Brain (organoid and tissue), 1 donor: ENCODE measurements around the gene LRRC55. TPM values are rescaled to one million over a fixed set of nuclear protein-coding genes. Genes with fewer than 3 reads are reported as not detected.

Experiments used
- polyA plus RNA-seq: library from polyadenylated mRNA; stranded (reverse); fragments of 350-450 nt; fragmentation: Illumina TruSeq; extraction: RNeasy Lipid Tissue Mini Kit (QIAGEN cat#74804); gene quantifications from one replicate; pipeline ENCODE4 v1.2.3, GENCODE V29; 2015; ENCODE audit warnings: low read depth, low replicate concordance; ENCODE audit not compliant: insufficient read depth

The LRRC55 gene
- polyA plus RNA-seq, 1 donor from 2014 or later: 0.97 TPM

Other genes with a start within 250 kb of the LRRC55 start
- gene OR5AK2, start 193.0 kb upstream of the LRRC55 start, polyA plus RNA-seq: not detected
- gene APLNR, start 55.3 kb downstream of the LRRC55 start, polyA plus RNA-seq: 47.9 TPM
- 44.0 TPM for gene TNKS1BP1, start 143.0 kb downstream of the LRRC55 start, polyA plus RNA-seq
- gene SSRP1, start 153.9 kb downstream of the LRRC55 start, polyA plus RNA-seq: 226 TPM
- 0.41 TPM for gene P2RX3, start 156.4 kb downstream of the LRRC55 start, polyA plus RNA-seq
- gene PRG3, start 199.2 kb downstream of the LRRC55 start, polyA plus RNA-seq: not detected
- gene PRG2, start 208.7 kb downstream of the LRRC55 start, polyA plus RNA-seq: not detected
- 7.4 TPM for gene SLC43A3, start 245.2 kb downstream of the LRRC55 start, polyA plus RNA-seq